Activated naive CD4-positive, alpha-beta T cell treated with anti-CD3 and anti-CD28 coated beads, Interleukin-2, amount 10 ng/mL, durations not matched to agents 7 days and 5 days (primary cell): Measurements from ENCODE around the gene UAP1.

Source experiments
- CTCF ChIA-PET: fragments of 350-600 bp; sonication (Branson Sonifier 250); formaldehyde crosslinking; loops from one replicate; lab custom pipeline; 2021; ENCODE audit warnings: antibody characterized with exemption; lab: Charles Lee
- DNase-seq: peaks from one replicate; pipeline ENCODE4 v3.0.0-alpha.2; 2020
- H3K27ac Mint-ChIP-seq: one replicate; pipeline ENCODE4 v1.8.0; 2021; ENCODE audit warnings: mild to moderate bottlenecking, moderate library complexity, mixed read lengths
- H3K27me3 Mint-ChIP-seq: one replicate; pipeline ENCODE4 v1.8.0; 2021; ENCODE audit warnings: mild to moderate bottlenecking, mixed read lengths
- H3K36me3 Mint-ChIP-seq: one replicate; pipeline ENCODE4 v1.8.0; 2021; ENCODE audit warnings: mixed read lengths
- H3K4me1 Mint-ChIP-seq: one replicate; pipeline ENCODE4 v1.8.0; 2021; ENCODE audit warnings: mixed read lengths
- H3K4me3 Mint-ChIP-seq: one replicate; pipeline ENCODE4 v1.8.0; 2021; ENCODE audit warnings: mild to moderate bottlenecking, moderate library complexity, mixed read lengths
- H3K9me3 Mint-ChIP-seq: one replicate; pipeline ENCODE4 v1.8.0; 2021; ENCODE audit warnings: mixed read lengths

Gene UAP1

DNA sequence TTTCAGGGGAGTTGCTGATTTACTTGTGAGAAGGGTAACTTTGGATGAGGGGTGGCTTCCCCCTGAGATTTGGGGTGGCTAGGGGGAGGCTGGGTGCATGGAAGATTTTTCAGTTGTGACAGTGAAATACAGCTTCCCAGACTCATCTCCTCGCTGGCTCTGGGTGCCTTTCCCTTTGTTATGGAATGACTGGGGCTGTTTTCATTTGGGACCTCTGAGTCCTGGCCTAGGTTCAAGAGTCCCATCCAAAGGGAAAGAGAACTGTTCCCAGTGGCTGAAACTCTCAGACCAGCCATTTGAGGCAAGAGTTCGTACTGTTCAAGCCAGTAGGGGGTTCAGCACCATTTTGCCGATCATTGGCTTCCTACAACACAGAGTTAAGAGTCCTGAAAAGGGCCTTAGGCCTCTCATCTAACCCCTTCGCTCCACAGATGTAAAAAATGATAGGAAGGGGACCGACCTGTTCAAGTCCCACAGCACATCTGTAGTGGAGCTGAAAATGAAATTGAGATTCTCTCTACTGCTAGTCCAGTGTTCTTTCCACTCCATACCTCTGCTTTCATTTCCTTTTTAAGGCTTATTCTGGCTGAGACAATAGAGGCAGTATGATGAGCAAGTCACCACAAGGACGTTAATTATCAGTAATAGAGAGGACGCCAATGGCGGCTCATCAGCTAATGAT lies 71.7 kb downstream of the UAP1 start:
- Mint-ChIP-seq H3K27ac (no peak overlapping the region), H3K27me3 (peaks cover 6% of the 10 kb centered on the region), H3K9me3 (no peaks in the 10 kb centered on the region), H3K4me3 (no peak overlapping the region), H3K36me3 (no peaks in the 10 kb centered on the region), H3K4me1 (no peaks in the 10 kb centered on the region)
- CTCF ChIA-PET, result interaction anchor here (0.9 to 1.2 kb wide), 2 partner anchors 22 to 26 kb away, joined by 3 to 4 read pairs; no protein-coding TSS in a partner anchor
- no peak for DNase-seq

DNA sequence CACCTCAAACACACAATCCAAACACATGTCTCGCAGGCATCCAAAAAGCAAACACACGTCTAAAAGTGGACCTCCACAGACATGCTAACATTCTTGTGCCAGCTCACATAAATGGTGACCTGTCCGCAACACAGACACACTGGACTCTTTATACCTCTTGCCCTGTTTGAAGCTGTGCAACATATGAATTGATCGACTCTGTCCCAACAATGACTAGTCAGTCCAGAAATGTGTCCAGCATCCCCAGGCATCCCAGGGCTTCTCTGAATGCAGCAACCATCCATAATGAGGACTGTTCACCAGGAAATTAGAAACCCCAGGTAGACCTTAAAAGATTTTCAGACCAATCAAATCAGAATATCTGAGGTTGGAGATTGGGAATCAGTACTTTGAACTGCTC lies 73.9 kb downstream of the UAP1 start:
- Mint-ChIP-seq H3K9me3 (no peaks in the 10 kb centered on the region), H3K36me3 (no peaks in the 10 kb centered on the region), H3K4me3 (no peak overlapping the region), H3K27ac (no peak overlapping the region), H3K4me1 (no peaks in the 10 kb centered on the region), H3K27me3 (peaks cover 6% of the 10 kb centered on the region)
- CTCF ChIA-PET, result no interaction called here
- no peak for DNase-seq

DNA sequence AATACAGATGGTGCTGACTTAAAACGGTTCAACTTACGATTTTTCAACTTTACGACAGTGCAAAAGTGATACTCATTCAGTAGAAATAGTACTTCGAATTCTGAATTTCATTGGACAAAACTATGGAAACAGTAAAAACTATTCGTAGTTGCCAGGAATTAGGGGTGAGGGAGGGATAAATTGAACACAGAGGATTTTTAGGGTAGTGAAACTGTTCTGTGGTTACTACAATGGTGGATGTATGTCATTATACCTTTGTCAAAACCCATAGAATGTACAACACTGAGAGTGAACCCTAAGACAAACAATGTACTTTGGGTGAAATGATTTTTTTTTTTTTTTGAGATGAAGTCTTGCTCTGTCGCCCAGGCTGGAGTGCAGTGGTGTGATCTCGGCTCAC lies 78.2 kb downstream of the UAP1 start:
- Mint-ChIP-seq H3K27ac (no peak overlapping the region), H3K4me3 (no peak overlapping the region), H3K27me3 (peaks cover 3% of the 10 kb centered on the region), H3K4me1 (no peaks in the 10 kb centered on the region), H3K9me3 (no peaks in the 10 kb centered on the region), H3K36me3 (no peaks in the 10 kb centered on the region)
- CTCF ChIA-PET, result interaction anchor here (1.3 kb wide), 1 partner anchor 11 kb away, joined by 3 read pairs; no protein-coding TSS in a partner anchor
- DNase-seq, result no peak

DNA sequence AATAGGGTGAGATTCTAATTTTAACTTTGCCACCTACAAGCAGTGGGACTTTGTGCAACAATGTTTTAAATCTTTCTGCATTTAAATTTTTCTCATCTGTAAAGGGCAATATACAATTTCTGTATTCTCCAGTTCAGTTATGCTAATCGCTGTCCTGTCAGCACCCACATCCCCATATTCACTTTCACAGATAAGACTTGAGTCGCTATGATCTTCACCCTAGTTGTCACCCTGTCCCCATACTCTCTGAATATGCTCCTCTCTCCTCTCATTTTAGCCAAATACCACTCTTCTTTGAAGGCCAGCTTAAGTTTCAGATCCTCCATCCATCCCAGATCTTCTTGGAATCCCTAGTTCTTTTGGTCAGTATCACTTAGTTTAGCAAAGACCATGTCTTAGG lies 79.6 kb downstream of the UAP1 start:
- no peak for DNase-seq
- Mint-ChIP-seq H3K4me1 (no peaks in the 10 kb centered on the region), H3K36me3 (no peaks in the 10 kb centered on the region), H3K4me3 (no peak overlapping the region), H3K27ac (no peak overlapping the region), H3K27me3 (no peaks in the 10 kb centered on the region), H3K9me3 (no peaks in the 10 kb centered on the region)
- CTCF ChIA-PET, result interaction anchor here (1.3 kb wide), 1 partner anchor 13 kb away, joined by 3 read pairs; no protein-coding TSS in a partner anchor

DNA sequence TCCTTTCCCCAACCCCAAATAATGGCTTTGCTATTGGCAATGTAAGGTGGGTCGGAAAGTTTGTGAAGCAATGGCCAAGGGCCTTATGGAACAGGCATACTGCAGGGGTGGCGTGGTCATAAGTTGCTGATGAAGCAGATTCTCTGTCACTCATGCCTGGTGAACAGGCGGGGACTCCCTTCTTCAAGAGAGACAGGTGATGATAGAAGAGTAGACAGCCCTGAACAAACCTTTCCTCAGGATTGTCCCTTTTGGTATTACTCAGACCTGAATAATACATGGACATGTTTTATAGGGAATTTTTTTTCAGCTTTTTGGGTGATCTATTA lies 83.4 kb downstream of the UAP1 start:
- Mint-ChIP-seq H3K9me3 (no peaks in the 10 kb centered on the region), H3K36me3 (no peaks in the 10 kb centered on the region), H3K27ac (no peak overlapping the region), H3K27me3 (no peaks in the 10 kb centered on the region), H3K4me3 (no peak overlapping the region), H3K4me1 (no peaks in the 10 kb centered on the region)
- DNase-seq, result no peak
- CTCF ChIA-PET, result no interaction called here

DNA sequence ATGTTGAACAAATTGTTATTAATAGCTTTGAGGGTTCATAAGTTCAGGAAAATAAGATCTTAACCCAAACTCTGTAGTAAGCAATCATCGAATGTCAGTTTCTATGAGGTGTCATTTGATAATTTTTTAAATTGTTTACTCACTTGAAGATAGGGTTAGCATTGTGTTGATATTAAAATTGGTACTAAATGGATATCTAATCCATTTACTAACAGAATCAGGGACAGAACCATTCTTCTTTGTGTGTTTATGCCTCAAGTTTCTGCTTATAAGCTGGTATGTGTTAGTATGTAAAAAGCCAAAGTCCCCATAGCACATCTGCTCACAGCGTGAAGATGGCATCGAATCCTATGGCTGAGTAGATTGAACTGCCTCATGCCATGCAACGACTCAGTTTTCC lies 84.1 kb downstream of the UAP1 start:
- Mint-ChIP-seq H3K4me1 (no peaks in the 10 kb centered on the region), H3K4me3 (no peak overlapping the region), H3K36me3 (no peaks in the 10 kb centered on the region), H3K9me3 (no peaks in the 10 kb centered on the region), H3K27me3 (no peaks in the 10 kb centered on the region), H3K27ac (no peak overlapping the region)
- CTCF ChIA-PET, result no interaction called here
- no peak for DNase-seq

DNA sequence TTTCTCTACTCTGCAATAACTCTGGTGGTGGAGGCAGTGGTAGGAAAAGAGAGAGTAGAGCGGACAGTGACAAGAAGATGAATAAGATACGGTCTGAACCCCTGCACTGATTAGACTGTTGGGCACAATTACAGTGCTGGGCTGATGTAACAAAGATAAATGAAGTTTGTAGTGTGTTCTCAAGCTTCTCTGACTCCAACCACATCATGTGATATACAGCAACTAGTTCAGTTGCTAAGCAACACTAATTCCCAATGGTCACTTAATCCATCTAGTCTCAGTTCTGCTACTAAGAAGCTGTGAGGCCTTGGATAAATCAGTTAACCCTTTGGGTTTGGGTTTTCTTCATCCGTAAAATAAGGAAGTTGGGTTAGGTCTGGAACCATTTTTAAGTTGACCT lies 88.1 kb downstream of the UAP1 start:
- H3K4me1 Mint-ChIP-seq, result no peaks in the 10 kb centered on the region
- no peaks in the 10 kb centered on the region for H3K36me3 Mint-ChIP-seq
- H3K27ac Mint-ChIP-seq, result no peak overlapping the region
- H3K9me3 Mint-ChIP-seq, result no peaks in the 10 kb centered on the region
- CTCF ChIA-PET, result no interaction called here
- no peak for DNase-seq
- no peaks in the 10 kb centered on the region for H3K27me3 Mint-ChIP-seq
- no peak overlapping the region for H3K4me3 Mint-ChIP-seq
